Nephron (organoid): ENCODE measurements around the gene FHDC1.

Source experiments
- H3K27ac Mint-ChIP-seq, 3 experiments: 2 replicates each; pipeline ENCODE4 v1.8.0; 2020; ENCODE audit warnings: mixed read lengths in 3 of 3, mild to moderate bottlenecking in 2 of 3, moderate library complexity in 1 of 3
- H3K27me3 Mint-ChIP-seq: 2 replicates; pipeline ENCODE4 v1.8.0; 2021; ENCODE audit warnings: low read depth, mild to moderate bottlenecking, moderate library complexity, mixed read lengths
- H3K36me3 Mint-ChIP-seq: 2 replicates; pipeline ENCODE4 v1.8.0; 2020; ENCODE audit warnings: low read depth, mixed read lengths
- H3K4me1 Mint-ChIP-seq: 2 replicates; pipeline ENCODE4 v1.8.0; 2020; ENCODE audit warnings: mixed read lengths
- H3K4me3 Mint-ChIP-seq, 3 experiments: 2 replicates each; pipeline ENCODE4 v1.8.0; 2020; ENCODE audit warnings: mild to moderate bottlenecking in 3 of 3, mixed read lengths in 3 of 3, moderate library complexity in 2 of 3
- H3K9me3 Mint-ChIP-seq: 2 replicates; pipeline ENCODE4 v1.8.0; 2020; ENCODE audit warnings: mixed read lengths
- TF ChIP-seq, protein P1 (sequence below), 3 experiments: fragments of 200-600 bp; sonication (generic); IDR thresholded peaks; one replicate each; pipeline ENCODE4 v1.5.0; 2021; ENCODE audit warnings: antibody characterized with exemption in 3 of 3; ENCODE audit not compliant: unreplicated experiment in 3 of 3

FHDC1 gene

DNA sequence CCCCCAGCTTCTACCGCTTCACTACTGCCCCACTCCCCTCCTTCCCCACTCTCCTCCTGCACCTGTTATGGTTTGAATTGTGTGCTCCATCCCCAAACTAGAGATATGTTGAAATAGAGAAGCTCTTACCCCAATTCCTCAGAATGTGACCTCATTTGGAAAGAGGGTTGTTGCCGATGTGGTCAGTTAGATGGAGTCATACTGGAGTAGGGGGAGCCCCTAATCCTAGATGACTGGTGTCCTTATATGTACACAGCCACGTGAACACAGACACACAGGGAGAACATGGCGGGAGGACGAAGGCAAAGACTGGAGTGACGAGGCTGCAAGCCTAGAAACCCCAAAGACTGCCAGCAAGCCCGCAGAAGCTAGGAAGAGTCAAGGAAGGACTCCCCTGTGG, 84.3 kb downstream of the FHDC1 start:
- H3K9me3 Mint-ChIP-seq = peaks cover 4% of the 10 kb centered on the region
- no peak overlapping the region for H3K4me3 Mint-ChIP-seq
- H3K27me3 Mint-ChIP-seq = peaks cover 16% of the 10 kb centered on the region
- TF ChIP-seq, protein P1, sequence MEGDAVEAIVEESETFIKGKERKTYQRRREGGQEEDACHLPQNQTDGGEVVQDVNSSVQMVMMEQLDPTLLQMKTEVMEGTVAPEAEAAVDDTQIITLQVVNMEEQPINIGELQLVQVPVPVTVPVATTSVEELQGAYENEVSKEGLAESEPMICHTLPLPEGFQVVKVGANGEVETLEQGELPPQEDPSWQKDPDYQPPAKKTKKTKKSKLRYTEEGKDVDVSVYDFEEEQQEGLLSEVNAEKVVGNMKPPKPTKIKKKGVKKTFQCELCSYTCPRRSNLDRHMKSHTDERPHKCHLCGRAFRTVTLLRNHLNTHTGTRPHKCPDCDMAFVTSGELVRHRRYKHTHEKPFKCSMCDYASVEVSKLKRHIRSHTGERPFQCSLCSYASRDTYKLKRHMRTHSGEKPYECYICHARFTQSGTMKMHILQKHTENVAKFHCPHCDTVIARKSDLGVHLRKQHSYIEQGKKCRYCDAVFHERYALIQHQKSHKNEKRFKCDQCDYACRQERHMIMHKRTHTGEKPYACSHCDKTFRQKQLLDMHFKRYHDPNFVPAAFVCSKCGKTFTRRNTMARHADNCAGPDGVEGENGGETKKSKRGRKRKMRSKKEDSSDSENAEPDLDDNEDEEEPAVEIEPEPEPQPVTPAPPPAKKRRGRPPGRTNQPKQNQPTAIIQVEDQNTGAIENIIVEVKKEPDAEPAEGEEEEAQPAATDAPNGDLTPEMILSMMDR (IDR thresholded peaks at IDR 0.05; ENCODE audit: unreplicated experiment in 3 of 3) = no peak
- peaks cover 19% of the 10 kb centered on the region for H3K4me1 Mint-ChIP-seq
- no peak overlapping the region for H3K27ac Mint-ChIP-seq
- H3K36me3 Mint-ChIP-seq = no peaks in the 10 kb centered on the region

DNA sequence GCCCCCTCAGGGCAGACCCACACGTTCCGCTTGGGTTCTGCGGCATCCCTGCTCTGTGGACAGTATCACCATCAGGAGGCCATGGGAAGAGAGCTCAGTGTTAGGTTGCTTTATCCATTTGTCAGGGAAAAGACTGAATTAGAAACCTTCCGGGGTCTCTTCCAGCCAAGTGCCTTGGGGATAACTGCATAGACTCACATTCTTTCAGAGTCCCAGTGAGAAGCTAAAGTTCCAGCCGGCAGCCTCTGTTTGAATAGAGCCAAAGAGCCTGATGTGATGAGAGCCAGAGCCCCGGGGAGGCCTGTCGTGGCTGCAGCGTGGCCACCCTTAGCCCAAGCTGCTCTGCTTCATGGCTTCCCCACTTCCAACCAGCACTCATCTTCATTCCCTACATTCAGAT, 85.2 kb downstream of the FHDC1 start:
- TF ChIP-seq, protein P1 (IDR thresholded peaks at IDR 0.05; ENCODE audit: unreplicated experiment in 3 of 3) = no peak

DNA sequence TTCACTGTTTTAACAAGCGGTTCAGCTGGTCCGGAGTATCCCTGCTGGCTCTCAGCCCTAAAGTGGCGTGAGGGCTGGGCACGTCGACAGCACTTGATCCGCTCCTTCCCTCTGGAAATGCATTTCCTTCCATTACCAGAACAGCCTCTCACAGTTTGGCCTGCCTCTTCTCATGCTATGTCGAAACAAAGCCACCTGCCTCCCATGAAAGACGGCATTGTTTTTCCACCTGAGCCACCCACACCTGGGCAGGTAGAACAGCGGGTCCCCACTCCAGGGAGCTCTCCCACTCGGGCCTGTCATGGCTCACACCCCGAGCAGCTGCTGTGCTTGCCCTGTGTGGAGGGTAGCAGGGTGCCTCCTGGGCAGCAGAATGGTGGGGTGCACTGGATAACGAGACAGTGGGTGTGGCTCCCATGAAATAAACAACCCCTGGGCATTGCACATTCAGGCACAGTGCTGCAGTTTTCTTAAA, 86.2 kb downstream of the FHDC1 start:
- no peak overlapping the region for H3K4me3 Mint-ChIP-seq

More for the DNA sequence above, 85.2 kb downstream of the FHDC1 start:
- peaks cover 13% of the 10 kb centered on the region for H3K27me3 Mint-ChIP-seq
- H3K4me1 Mint-ChIP-seq = peaks cover 19% of the 10 kb centered on the region
- no peaks in the 10 kb centered on the region for H3K36me3 Mint-ChIP-seq
- H3K9me3 Mint-ChIP-seq = peaks cover 4% of the 10 kb centered on the region
- no peak overlapping the region for H3K27ac Mint-ChIP-seq
- H3K4me3 Mint-ChIP-seq = no peak overlapping the region

DNA sequence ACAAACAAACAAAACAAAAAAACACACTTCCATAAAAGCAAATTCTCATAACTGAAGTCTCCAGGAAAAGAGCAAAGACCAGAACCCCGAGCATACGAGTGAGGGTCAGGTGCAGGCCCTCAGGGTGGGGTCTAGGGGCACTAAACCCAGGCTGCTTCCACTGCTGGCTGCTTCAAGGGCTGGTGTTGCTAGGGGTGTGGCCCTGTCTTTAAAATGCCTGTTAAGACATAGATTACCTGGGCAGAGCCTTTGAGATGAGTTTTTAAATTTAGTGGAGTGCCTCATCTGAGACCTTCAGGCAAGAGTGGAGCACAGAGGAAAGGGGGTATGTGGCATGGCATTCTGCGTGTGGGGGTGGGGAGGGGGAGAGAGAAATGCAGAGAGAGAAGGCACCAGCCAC, 87.0 kb downstream of the FHDC1 start:
- TF ChIP-seq, protein P1 (IDR thresholded peaks at IDR 0.05; ENCODE audit: unreplicated experiment in 3 of 3) = no peak
- no peaks in the 10 kb centered on the region for H3K9me3 Mint-ChIP-seq

More for the DNA sequence above, 86.2 kb downstream of the FHDC1 start:
- no peak overlapping the region for H3K27ac Mint-ChIP-seq
- no peaks in the 10 kb centered on the region for H3K36me3 Mint-ChIP-seq
- peaks cover 4% of the 10 kb centered on the region for H3K9me3 Mint-ChIP-seq
- TF ChIP-seq, protein P1 (IDR thresholded peaks at IDR 0.05; ENCODE audit: unreplicated experiment in 3 of 3) = no peak
- peaks cover 19% of the 10 kb centered on the region for H3K4me1 Mint-ChIP-seq
- peaks cover 13% of the 10 kb centered on the region for H3K27me3 Mint-ChIP-seq

DNA sequence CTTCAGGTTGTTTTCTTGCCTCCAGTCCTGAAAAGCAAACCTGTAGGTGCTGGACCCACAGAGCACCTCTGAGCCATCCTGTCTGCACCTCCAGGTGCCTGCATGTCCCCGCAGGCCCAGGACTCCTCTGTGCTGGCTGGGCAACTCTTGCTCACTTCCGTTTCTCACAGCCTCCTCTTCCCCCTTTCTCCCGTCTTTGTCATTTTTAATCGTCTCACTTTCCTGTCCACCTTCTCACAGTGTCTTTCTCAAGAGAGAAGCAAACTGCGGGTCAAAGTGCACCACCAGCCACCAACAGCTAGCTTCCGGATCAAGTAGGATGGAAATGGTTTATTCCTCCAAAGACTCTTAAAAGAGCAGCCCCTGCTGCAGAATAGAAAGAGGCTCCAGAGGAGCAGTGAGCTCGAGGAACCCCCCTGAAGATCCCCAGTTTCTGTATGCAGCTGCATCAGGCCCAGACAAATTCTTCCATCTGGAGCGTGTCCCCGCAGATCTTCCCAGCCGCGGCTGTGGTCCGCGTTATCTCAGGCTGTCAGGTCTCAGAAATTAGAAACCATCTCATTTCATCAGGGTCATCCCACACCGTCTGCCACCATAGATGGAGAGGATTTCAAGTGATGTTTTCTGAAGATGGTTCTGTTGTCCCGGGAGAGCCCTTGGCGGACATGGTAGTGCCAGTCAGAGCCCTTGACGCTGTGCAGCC, 87.7 kb downstream of the FHDC1 start:
- peaks cover 16% of the 10 kb centered on the region for H3K4me1 Mint-ChIP-seq
- H3K36me3 Mint-ChIP-seq = no peaks in the 10 kb centered on the region
- H3K27ac Mint-ChIP-seq = no peak overlapping the region
- no peak overlapping the region for H3K4me3 Mint-ChIP-seq
- H3K9me3 Mint-ChIP-seq = peaks cover 3% of the 10 kb centered on the region
- TF ChIP-seq, protein P1 (IDR thresholded peaks at IDR 0.05; ENCODE audit: unreplicated experiment in 3 of 3) = no peak
- peaks cover 8% of the 10 kb centered on the region for H3K27me3 Mint-ChIP-seq

More for the DNA sequence above, 87.0 kb downstream of the FHDC1 start:
- Mint-ChIP-seq H3K4me1 (peaks cover 19% of the 10 kb centered on the region), H3K27ac (no peak overlapping the region), H3K27me3 (peaks cover 8% of the 10 kb centered on the region), H3K36me3 (no peaks in the 10 kb centered on the region), H3K4me3 (no peak overlapping the region)

DNA sequence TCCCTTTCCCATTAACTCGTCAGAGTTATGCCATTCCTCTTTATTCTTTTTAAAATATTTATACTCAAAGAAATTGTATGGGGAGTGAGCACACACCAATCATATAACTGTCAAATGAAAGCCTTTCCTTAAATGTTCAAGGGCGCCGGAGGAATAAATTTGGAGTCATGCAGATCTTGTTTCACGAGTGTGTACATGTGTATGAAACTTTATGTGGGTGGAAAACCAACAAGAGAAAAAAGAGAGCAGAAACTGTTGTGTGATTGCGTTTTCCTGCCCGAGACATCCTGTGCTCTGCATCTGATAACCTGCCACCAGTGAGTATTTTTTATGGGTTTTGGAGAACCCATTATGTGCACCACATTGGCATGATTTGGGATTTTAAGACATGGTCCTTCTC, 88.3 kb downstream of the FHDC1 start:
- peaks cover 8% of the 10 kb centered on the region for H3K27me3 Mint-ChIP-seq
- H3K4me1 Mint-ChIP-seq = peaks cover 14% of the 10 kb centered on the region
- no peak overlapping the region for H3K4me3 Mint-ChIP-seq
- no peak overlapping the region for H3K27ac Mint-ChIP-seq
- TF ChIP-seq, protein P1 (IDR thresholded peaks at IDR 0.05; ENCODE audit: unreplicated experiment in 3 of 3) = no peak
- peaks cover 9% of the 10 kb centered on the region for H3K9me3 Mint-ChIP-seq
- H3K36me3 Mint-ChIP-seq = no peaks in the 10 kb centered on the region
